ENCODE measurements around the gene KIFBP. TPM values are rescaled to one million over a fixed set of nuclear protein-coding genes. Genes with fewer than 3 reads are reported as not detected.

KIFBP gene
- total RNA-seq, 1 donor from 2014 or later = 15.0 TPM

DNA sequence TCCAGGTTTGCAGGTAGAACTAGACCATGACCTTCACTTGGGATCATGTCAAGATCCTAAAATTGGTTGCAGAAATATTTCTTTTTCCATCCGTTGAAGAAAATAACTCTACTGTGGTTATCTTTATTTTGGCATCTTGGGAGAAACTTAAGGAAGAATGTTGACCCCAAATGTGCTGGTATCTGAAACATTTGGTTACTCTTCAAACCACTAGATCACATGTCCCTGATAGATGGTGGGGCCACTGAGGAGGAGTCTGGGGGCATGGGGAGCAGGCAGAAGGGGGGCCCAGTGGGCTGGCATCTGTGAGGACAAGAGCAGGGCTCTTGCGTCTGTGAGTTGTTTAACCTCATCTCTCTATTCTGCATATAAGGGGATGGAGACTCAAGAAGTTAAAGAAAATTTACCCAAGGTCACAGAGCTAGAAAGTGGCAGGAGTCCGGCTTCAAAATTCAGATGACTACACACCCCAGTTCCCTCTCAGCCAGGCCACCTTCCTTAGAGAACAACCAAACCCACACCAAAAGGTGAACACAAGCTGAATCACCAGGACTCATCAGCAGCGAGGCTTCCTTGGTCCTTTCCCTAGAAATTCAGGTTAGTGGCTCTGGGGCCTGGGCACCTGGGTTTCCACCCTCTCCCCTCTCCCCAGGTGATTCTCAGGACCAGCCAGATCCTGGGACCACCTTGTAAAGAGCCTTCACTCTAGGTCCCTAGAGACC, 58.7 kb downstream of the KIFBP start:
- Mint-ChIP-seq H3K9me3 (no peaks in the 10 kb centered on the region), H3K27ac (peak overlapping the region; percentile 82), H3K36me3 (ENCODE audit: low read depth) (no peaks in the 10 kb centered on the region), H3K4me3 (no peak overlapping the region), H3K27me3 (no peaks in the 10 kb centered on the region), H3K4me1 (peaks cover 53% of the 10 kb centered on the region)
- no peak for DNase-seq
- intact Hi-C loops (cut with micrococcal nuclease) = loop anchor here (5.0 kb wide), 1 partner anchor 175 kb away; the partner anchor contains the start of gene HKDC1

GRCh38 chr10:69048103-69048502, 59.5 kb downstream of the KIFBP start:
- intact Hi-C loops (cut with micrococcal nuclease) = loop anchor here (5.0 kb wide), 1 partner anchor 174 kb away; the partner anchor contains the start of gene HKDC1
- Mint-ChIP-seq H3K27me3 (no peaks in the 10 kb centered on the region), H3K9me3 (no peaks in the 10 kb centered on the region), H3K36me3 (ENCODE audit: low read depth) (no peaks in the 10 kb centered on the region), H3K4me1 (peaks cover 61% of the 10 kb centered on the region), H3K4me3 (peak overlapping the region; percentile 33), H3K27ac (peak overlapping the region; percentile 82)
- peak; percentile 76 for DNase-seq

DNA sequence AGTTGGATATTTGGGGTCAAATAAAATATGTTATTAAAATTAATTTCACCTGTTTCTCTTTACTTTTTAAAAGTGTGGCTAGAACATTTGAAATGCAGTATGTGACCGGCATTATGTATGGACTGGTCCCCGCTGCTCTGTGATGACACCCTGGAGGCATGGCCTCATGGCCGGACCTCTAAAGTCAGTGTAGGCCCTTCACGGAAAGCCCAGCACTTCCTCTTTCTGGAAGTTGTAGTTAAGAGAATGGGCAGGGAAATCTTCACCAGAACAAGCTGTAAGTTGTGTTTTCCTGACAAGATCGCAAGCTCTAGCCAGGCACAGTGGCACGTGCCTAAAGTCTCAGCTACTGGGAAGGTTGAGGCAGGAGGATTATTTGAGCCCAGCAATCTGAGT, 61.0 kb downstream of the KIFBP start:
- no peak for DNase-seq
- H3K36me3 Mint-ChIP-seq (ENCODE audit: low read depth) = no peaks in the 10 kb centered on the region
- peak overlapping the region; percentile 25 for H3K27ac Mint-ChIP-seq
- no peaks in the 10 kb centered on the region for H3K9me3 Mint-ChIP-seq
- H3K4me1 Mint-ChIP-seq = peaks cover 59% of the 10 kb centered on the region
- no peak overlapping the region for H3K4me3 Mint-ChIP-seq
- H3K27me3 Mint-ChIP-seq = no peaks in the 10 kb centered on the region
- intact Hi-C loops (cut with micrococcal nuclease) = loop anchor here (5.0 kb wide), 1 partner anchor 173 kb away; the partner anchor contains the start of gene HKDC1

DNA sequence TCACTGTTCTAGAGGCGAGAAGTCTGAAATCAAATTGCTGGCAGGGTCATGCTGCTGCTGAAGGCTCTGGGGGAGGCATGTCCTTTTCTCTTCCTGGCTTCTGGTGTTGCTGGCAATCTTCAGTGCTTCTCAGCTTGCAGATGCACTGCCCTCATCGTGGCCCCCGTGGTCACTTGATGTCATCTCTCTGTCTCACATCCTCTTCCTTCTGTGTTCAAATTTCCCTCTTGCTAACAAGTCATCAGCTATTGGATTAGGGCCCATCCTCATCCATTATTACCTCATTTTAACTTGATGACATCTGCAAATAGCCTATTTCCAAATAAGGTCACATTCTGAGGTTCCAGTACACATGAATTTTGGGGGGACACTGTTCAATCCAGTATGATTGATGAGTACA, 62.7 kb downstream of the KIFBP start:
- Mint-ChIP-seq H3K4me1 (peaks cover 61% of the 10 kb centered on the region), H3K4me3 (no peak overlapping the region), H3K27ac (peak overlapping the region; percentile 61), H3K9me3 (no peaks in the 10 kb centered on the region), H3K36me3 (ENCODE audit: low read depth) (no peaks in the 10 kb centered on the region), H3K27me3 (no peaks in the 10 kb centered on the region)
- peak; percentile 80 for DNase-seq
- intact Hi-C loops (cut with micrococcal nuclease) = no loop called here

DNA sequence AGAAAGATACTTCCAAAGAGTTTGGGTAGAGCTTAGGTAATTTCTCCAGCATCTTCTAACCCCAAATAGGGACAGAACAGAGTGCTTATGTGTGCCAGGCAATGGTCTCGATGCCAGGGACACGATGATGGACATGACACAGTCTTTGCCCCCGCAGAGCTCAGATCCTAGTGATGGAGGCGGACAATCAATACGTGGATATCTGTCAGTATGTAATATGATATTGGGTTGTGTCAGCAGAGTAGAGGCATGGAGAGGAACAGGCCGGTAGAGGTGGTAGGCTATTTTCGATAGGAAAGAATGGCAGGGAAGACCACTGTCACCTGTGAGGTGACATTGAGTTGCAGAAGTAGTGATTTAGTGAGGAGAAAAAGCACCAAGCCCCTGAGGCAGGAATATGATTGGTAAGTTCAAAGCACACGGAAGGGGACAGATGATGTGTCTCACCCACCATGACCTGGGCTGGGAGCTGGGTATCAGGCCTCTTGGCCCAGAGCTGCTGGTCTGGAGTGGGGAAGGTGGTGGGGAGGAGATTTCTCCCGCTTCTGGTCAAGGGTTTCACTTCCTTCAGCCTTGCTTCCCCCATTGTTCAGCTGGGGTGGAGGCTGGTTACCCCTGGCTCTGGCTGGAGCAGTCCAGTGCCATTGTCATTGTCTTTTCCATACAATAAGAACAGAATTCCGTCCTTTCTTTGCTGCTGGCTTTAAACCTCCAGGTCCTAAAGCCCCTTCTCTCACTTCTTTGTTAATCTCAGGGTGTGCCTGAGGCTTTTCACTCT, 63.3 kb downstream of the KIFBP start:
- Mint-ChIP-seq H3K9me3 (no peaks in the 10 kb centered on the region), H3K27ac (peak overlapping the region; percentile 61), H3K27me3 (no peaks in the 10 kb centered on the region), H3K36me3 (ENCODE audit: low read depth) (no peaks in the 10 kb centered on the region), H3K4me1 (peaks cover 61% of the 10 kb centered on the region), H3K4me3 (no peak overlapping the region)
- intact Hi-C loops (cut with micrococcal nuclease) = no loop called here
- no peak for DNase-seq

GRCh38 chr10:69052736-69053135, 64.1 kb downstream of the KIFBP start:
- peak overlapping the region; percentile 22 for H3K27ac Mint-ChIP-seq
- peaks cover 62% of the 10 kb centered on the region for H3K4me1 Mint-ChIP-seq
- no peaks in the 10 kb centered on the region for H3K9me3 Mint-ChIP-seq
- DNase-seq = no peak
- intact Hi-C loops (cut with micrococcal nuclease) = no loop called here
- H3K36me3 Mint-ChIP-seq (ENCODE audit: low read depth) = no peaks in the 10 kb centered on the region
- H3K4me3 Mint-ChIP-seq = no peak overlapping the region
- no peaks in the 10 kb centered on the region for H3K27me3 Mint-ChIP-seq

- Mint-ChIP-seq H3K4me1 (peaks cover 57% of the 10 kb centered on the region), H3K9me3 (no peaks in the 10 kb centered on the region), H3K4me3 (no peak overlapping the region), H3K27me3 (no peaks in the 10 kb centered on the region), H3K27ac (peak overlapping the region; percentile 67), H3K36me3 (ENCODE audit: low read depth) (no peaks in the 10 kb centered on the region)
- intact Hi-C loops (cut with micrococcal nuclease) = loop anchor here (1.0 kb wide), 3 partner anchors 10 to 32 kb away; no protein-coding TSS in a partner anchor
- no peak for DNase-seq
Measured at GRCh38 chr10:69055241-69055640, 66.6 kb downstream of the KIFBP start.

DNA sequence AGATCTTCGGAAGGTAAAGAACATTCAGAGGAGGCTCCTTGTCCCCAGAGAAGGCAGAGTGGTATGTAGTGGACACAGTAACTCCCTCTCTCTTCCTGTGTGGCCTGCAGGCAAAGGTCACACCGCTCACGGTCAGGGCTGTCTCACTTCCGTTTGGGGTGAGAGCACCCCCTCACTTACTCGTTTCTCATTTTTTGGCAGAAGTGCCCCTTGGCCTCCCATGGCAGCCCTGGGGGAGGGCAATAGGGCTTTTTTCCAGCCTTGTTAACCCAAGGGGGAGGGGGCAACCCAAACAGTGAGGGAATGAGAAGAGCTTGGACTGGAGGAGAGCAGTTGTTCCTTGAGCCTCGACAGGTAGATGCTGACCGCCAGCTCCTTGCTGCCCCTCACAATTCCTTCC, 67.5 kb downstream of the KIFBP start:
- H3K36me3 Mint-ChIP-seq (ENCODE audit: low read depth) = no peaks in the 10 kb centered on the region
- H3K27ac Mint-ChIP-seq = peak overlapping the region; percentile 67
- no peak for DNase-seq
- no peaks in the 10 kb centered on the region for H3K9me3 Mint-ChIP-seq
- H3K4me3 Mint-ChIP-seq = peak overlapping the region; percentile 36
- H3K27me3 Mint-ChIP-seq = no peaks in the 10 kb centered on the region
- peaks cover 58% of the 10 kb centered on the region for H3K4me1 Mint-ChIP-seq
- intact Hi-C loops (cut with micrococcal nuclease) = no loop called here

- peak overlapping the region; percentile 88 for H3K27ac Mint-ChIP-seq
- H3K36me3 Mint-ChIP-seq (ENCODE audit: low read depth) = no peaks in the 10 kb centered on the region
- no peaks in the 10 kb centered on the region for H3K27me3 Mint-ChIP-seq
- DNase-seq = no peak
- H3K9me3 Mint-ChIP-seq = no peaks in the 10 kb centered on the region
- H3K4me1 Mint-ChIP-seq = peaks cover 58% of the 10 kb centered on the region
- intact Hi-C loops (cut with micrococcal nuclease) = no loop called here
- H3K4me3 Mint-ChIP-seq = peak overlapping the region; percentile 36
Measured at GRCh38 chr10:69056536-69057260, 68.1 kb downstream of the KIFBP start.

- peaks cover 60% of the 10 kb centered on the region for H3K4me1 Mint-ChIP-seq
- peak overlapping the region; percentile 44 for H3K4me3 Mint-ChIP-seq
- intact Hi-C loops (cut with micrococcal nuclease) = no loop called here
- no peak for DNase-seq
- H3K36me3 Mint-ChIP-seq (ENCODE audit: low read depth) = no peaks in the 10 kb centered on the region
- H3K27ac Mint-ChIP-seq = peak overlapping the region; percentile 88
- no peaks in the 10 kb centered on the region for H3K9me3 Mint-ChIP-seq
- no peaks in the 10 kb centered on the region for H3K27me3 Mint-ChIP-seq
Measured at GRCh38 chr10:69057261-69057950, 68.8 kb downstream of the KIFBP start.

DNA sequence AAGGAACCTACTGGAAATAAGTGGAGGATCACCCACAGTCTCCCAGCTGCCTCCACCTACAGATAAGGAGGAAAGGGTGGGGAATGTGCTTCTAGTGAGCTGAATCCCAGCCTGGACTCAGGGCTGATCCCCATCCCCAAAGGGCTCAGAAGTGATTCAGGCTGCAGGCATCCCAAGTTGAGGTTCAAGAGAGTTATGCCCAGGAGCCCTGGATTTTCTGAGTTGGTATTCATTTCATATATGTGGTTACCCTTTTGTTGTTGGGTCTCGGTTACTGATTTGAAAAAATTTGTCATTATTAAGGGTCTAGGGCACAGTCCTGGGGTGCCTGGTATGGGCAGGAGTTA, 69.3 kb downstream of the KIFBP start:
- DNase-seq = no peak
- Mint-ChIP-seq H3K9me3 (no peaks in the 10 kb centered on the region), H3K4me1 (peaks cover 55% of the 10 kb centered on the region), H3K36me3 (ENCODE audit: low read depth) (no peaks in the 10 kb centered on the region), H3K27me3 (no peaks in the 10 kb centered on the region), H3K27ac (peak overlapping the region; percentile 88), H3K4me3 (peak overlapping the region; percentile 44)
- intact Hi-C loops (cut with micrococcal nuclease) = no loop called here

DNA sequence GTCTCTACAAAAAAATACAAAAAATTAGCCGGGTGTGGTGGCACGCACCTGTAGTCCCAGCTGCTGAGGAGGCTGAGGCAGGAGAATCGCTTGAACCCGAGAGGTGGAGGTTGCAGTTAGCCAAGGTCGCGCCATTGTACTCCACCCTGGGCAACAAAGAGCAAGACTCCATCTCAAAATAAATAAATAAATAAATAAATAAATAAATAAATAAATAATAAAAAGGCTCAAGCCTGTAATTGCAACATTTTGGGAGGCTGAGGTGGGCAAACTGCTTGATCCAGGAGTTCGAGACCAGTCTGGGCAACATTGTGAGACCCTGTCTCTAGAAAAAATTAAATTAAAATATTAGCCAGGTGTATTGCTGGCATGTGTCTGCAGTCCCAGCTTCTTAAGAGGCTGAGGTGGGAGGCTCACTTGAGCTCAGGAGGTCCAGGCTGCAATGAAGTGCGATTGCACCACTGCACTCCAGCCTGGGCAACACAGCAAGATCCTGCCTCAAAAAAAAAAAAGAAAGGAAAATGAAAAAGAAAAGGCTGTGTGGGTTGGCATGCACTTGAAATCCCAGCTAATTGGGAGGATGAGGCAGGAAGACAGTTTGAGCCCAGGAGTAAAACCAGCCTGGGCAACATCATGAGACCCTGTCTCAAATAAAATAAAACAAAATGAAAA, 71.7 kb downstream of the KIFBP start:
- H3K27me3 Mint-ChIP-seq = no peaks in the 10 kb centered on the region
- no peak overlapping the region for H3K27ac Mint-ChIP-seq
- H3K9me3 Mint-ChIP-seq = no peaks in the 10 kb centered on the region
- peaks cover 58% of the 10 kb centered on the region for H3K4me1 Mint-ChIP-seq
- no peaks in the 10 kb centered on the region for H3K36me3 Mint-ChIP-seq (ENCODE audit: low read depth)
- no peak for DNase-seq
- no peak overlapping the region for H3K4me3 Mint-ChIP-seq
- intact Hi-C loops (cut with micrococcal nuclease) = no loop called here
